ENCODE results near the gene TEKT1. TPM values are rescaled to one million over a fixed set of nuclear protein-coding genes. Genes with fewer than 3 reads are reported as not detected.
"Not testable (repeated sequence)": the region's sequence is repeated elsewhere in the genome, so short reads cannot be mapped to it uniquely, and the experiment has no call there.

TEKT1 gene
- total and polyA plus RNA-seq, 4 donors: not detected

DNA sequence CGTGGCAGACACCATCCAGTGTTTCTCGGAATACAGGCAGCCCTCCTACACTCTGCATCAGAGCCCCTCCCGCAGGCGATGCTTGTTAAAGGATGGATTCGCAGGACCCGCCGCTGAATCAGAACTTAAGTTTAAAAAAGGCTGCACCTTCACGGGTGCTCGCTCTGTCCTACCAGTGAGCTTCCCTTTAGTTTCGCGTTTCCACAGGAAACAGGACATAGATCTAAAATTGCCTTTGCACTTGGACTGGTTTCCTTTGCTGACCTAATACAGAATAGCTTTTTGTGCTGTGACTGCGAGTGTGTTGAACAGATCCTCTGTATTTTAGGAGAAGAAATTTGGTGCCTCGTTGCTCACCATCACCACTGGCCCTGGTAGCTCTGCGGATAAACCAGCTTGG lies 10.2 kb upstream of the TEKT1 start:
- WGBS, 2 donors: 33 to 34% methylated on average over 7 to 9 of the region's 14 CpGs
- not testable (repeated sequence) for H3K4me1 ChIP-seq (ENCODE audit: control insufficient read depth in 1 of 2, insufficient read depth in 2 of 2, low read length in 2 of 2); H3K36me3 ChIP-seq (ENCODE audit: control insufficient read depth in 1 of 2, insufficient read depth in 2 of 2, low read length in 1 of 2); H3K27ac ChIP-seq (ENCODE audit: low read depth in 1 of 2, low read length in 2 of 2); H3K9me3 ChIP-seq (ENCODE audit: control insufficient read depth, low read length); ATAC-seq (ENCODE audit: low FRiP score); H3K4me3 ChIP-seq (ENCODE audit: low read length in 2 of 2); DNase-seq; H3K27me3 ChIP-seq (ENCODE audit: control insufficient read depth in 1 of 2, insufficient read depth in 2 of 2, low read length in 1 of 2)
- intact Hi-C loops (cut with DNase I): loop anchor here (10.0 kb wide), 1 partner anchor 177 kb away; no protein-coding TSS in a partner anchor

DNA sequence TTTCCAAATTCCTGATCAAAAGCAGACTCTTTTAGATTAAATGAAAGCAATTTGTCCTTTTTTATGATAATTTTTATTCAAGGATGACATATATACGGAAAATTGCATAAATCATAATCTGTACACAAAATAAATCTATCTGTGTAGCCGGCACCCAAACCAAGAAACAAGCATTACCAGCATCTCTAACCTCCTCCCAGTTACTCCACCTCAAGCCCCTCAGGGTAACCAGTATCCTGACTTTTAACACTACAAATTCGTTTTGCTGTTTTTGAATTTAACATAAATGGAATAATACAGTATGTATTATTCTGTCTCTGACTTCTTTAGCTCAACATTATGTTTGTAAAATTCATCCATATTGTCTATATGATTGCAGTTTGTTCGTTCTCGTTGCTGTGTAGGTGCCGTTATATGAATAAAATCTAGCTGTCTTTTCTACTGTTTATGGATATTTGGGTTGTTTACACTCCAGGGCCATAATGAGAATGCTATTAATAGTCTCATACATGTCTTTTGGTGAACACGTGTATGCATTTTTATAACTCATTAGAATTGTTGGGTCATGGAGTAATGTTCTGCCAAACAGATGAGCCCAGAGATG lies 1.0 kb downstream of the TEKT1 start:
- DNase-seq (no peak), ATAC-seq (ENCODE audit: low FRiP score) (no peak)
- intact Hi-C loops (cut with DNase I): no loop called here
- H3K36me3 ChIP-seq (ENCODE audit: control insufficient read depth in 1 of 2, insufficient read depth in 2 of 2, low read length in 1 of 2): no peaks in the 10 kb centered on the region
- H3K4me1 ChIP-seq (ENCODE audit: control insufficient read depth in 1 of 2, insufficient read depth in 2 of 2, low read length in 2 of 2): no peaks in the 10 kb centered on the region
- H3K27ac ChIP-seq (ENCODE audit: low read depth in 1 of 2, low read length in 2 of 2): no peak overlapping the region
- H3K4me3 ChIP-seq (ENCODE audit: low read length in 2 of 2): no peak overlapping the region
- H3K9me3 ChIP-seq (ENCODE audit: control insufficient read depth, low read length): no peaks in the 10 kb centered on the region
- peaks cover 0 to 4% of the 10 kb centered on the region in 2 donors for H3K27me3 ChIP-seq (ENCODE audit: control insufficient read depth in 1 of 2, insufficient read depth in 2 of 2, low read length in 1 of 2)
- 63 to 65% methylated on average over 7 of the region's 7 CpGs for WGBS, 2 donors

DNA sequence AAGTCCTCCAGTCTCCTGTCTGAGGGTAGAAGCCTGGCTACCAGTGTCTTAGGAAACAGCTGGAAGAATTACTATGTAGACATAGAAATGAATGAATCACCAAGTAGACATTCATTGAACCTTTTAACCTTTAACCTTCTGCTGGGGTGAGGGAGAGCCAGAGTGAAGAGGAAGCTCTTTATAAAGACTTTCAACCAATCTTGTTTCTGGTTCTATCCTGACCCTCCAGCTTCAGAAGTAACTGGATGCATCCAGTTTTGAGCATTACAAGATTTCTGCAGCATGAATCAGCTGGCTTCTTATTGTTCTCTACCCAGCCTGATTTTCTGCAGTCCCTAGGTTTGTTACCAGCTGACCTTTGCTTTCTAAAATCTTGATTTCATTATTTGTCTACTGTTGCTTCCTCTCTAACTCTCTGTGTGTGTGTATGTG lies 8.5 kb downstream of the TEKT1 start:
- no peak overlapping the region for H3K4me3 ChIP-seq (ENCODE audit: low read length in 2 of 2)
- H3K27me3 ChIP-seq (ENCODE audit: control insufficient read depth in 1 of 2, insufficient read depth in 2 of 2, low read length in 1 of 2): peaks cover 0 to 2% of the 10 kb centered on the region in 2 donors
- DNase-seq (no peak), ATAC-seq (ENCODE audit: low FRiP score) (no peak)
- intact Hi-C loops (cut with DNase I): no loop called here
- no peak overlapping the region for H3K27ac ChIP-seq (ENCODE audit: low read depth in 1 of 2, low read length in 2 of 2)
- H3K4me1 ChIP-seq (ENCODE audit: control insufficient read depth in 1 of 2, insufficient read depth in 2 of 2, low read length in 2 of 2): no peaks in the 10 kb centered on the region
- H3K9me3 ChIP-seq (ENCODE audit: control insufficient read depth, low read length): no peaks in the 10 kb centered on the region
- no peaks in the 10 kb centered on the region for H3K36me3 ChIP-seq (ENCODE audit: control insufficient read depth in 1 of 2, insufficient read depth in 2 of 2, low read length in 1 of 2)

DNA sequence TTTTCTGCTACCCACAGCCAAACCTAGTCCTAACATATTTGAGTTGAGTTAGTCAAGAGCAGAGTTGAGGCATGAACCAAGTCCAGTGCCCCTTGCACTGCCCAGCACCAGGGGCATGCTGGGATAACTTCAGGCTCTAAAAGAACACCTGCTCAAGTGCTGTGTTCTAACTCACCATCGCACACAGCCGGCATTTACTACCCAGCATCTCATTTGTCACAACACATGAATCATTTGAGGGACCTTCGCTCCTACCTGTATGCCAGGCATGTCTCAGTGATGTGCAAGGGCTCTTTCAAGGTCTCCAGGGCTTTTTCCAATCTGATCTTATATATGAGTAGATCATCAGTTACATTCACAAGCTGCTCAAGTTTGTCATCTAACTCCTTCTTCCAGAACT lies 12.6 kb downstream of the TEKT1 start:
- Histone ChIP-seq H3K4me1 (ENCODE audit: control insufficient read depth in 1 of 2, insufficient read depth in 2 of 2, low read length in 2 of 2) (no peaks in the 10 kb centered on the region), H3K27me3 (ENCODE audit: control insufficient read depth in 1 of 2, insufficient read depth in 2 of 2, low read length in 1 of 2) (no peaks in the 10 kb centered on the region), H3K27ac (ENCODE audit: low read depth in 1 of 2, low read length in 2 of 2) (no peak overlapping the region), H3K4me3 (ENCODE audit: low read length in 2 of 2) (no peak overlapping the region), H3K9me3 (ENCODE audit: control insufficient read depth, low read length) (no peaks in the 10 kb centered on the region), H3K36me3 (ENCODE audit: control insufficient read depth in 1 of 2, insufficient read depth in 2 of 2, low read length in 1 of 2) (no peaks in the 10 kb centered on the region)
- 86 to 90% methylated on average over 3 of the region's 3 CpGs for WGBS, 2 donors
- DNase-seq (no peak), ATAC-seq (ENCODE audit: low FRiP score) (no peak)
- intact Hi-C loops (cut with DNase I): no loop called here

DNA sequence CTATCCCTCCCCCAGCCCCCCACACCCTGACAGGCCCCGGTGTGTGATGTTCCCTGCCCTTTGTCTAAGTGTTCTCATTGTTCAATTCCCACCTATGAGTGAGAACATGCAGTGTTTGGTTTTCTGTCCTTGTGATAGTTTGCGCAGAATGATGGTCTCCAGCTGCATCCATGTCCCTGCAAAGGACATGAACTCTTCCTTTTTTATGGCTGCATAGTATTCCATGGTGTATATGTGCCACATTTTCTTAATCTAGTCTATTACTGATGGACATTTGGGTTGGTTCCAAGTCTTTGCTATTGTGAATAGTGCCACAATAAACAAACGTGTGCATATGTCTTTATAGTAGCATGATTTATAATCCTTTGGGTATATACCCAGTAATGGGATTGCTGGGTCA lies 15.2 kb downstream of the TEKT1 start:
- H3K4me1 ChIP-seq (ENCODE audit: control insufficient read depth in 1 of 2, insufficient read depth in 2 of 2, low read length in 2 of 2); H3K36me3 ChIP-seq (ENCODE audit: control insufficient read depth in 1 of 2, insufficient read depth in 2 of 2, low read length in 1 of 2); DNase-seq; H3K27me3 ChIP-seq (ENCODE audit: control insufficient read depth in 1 of 2, insufficient read depth in 2 of 2, low read length in 1 of 2); H3K9me3 ChIP-seq (ENCODE audit: control insufficient read depth, low read length); H3K27ac ChIP-seq (ENCODE audit: low read depth in 1 of 2, low read length in 2 of 2); ATAC-seq (ENCODE audit: low FRiP score); H3K4me3 ChIP-seq (ENCODE audit: low read length in 2 of 2); intact Hi-C loops (cut with DNase I): not testable (repeated sequence)
- 85% methylated on average over 3 of the region's 3 CpGs for WGBS, 2 donors

DNA sequence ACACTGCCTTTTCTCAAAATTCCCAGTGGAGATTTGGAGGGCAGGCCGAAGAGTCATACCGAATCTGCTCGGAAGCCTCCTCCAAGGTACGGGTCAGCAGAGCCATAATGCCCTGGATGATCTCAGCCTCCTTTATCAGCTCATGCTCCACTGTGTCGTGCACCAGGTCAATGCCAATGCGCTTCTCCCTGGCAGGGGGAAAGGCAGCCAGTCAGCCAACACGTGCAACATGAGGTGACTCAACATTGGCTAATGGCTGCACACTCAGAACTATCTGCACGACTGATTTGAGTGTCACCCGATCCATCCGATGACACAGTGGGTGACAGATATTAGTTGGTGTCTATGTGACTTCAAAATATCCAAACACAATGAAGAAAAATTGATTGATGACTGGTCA lies 15.8 kb downstream of the TEKT1 start:
- DNase-seq (no peak), ATAC-seq (ENCODE audit: low FRiP score) (no peak)
- H3K36me3 ChIP-seq (ENCODE audit: control insufficient read depth in 1 of 2, insufficient read depth in 2 of 2, low read length in 1 of 2): no peaks in the 10 kb centered on the region
- H3K4me3 ChIP-seq (ENCODE audit: low read length in 2 of 2): no peak overlapping the region
- WGBS, 2 donors: 84 to 85% methylated on average over 10 of the region's 10 CpGs
- H3K9me3 ChIP-seq (ENCODE audit: control insufficient read depth, low read length): no peaks in the 10 kb centered on the region
- no peaks in the 10 kb centered on the region for H3K4me1 ChIP-seq (ENCODE audit: control insufficient read depth in 1 of 2, insufficient read depth in 2 of 2, low read length in 2 of 2)
- no peak overlapping the region for H3K27ac ChIP-seq (ENCODE audit: low read depth in 1 of 2, low read length in 2 of 2)
- H3K27me3 ChIP-seq (ENCODE audit: control insufficient read depth in 1 of 2, insufficient read depth in 2 of 2, low read length in 1 of 2): no peaks in the 10 kb centered on the region
- intact Hi-C loops (cut with DNase I): no loop called here

DNA sequence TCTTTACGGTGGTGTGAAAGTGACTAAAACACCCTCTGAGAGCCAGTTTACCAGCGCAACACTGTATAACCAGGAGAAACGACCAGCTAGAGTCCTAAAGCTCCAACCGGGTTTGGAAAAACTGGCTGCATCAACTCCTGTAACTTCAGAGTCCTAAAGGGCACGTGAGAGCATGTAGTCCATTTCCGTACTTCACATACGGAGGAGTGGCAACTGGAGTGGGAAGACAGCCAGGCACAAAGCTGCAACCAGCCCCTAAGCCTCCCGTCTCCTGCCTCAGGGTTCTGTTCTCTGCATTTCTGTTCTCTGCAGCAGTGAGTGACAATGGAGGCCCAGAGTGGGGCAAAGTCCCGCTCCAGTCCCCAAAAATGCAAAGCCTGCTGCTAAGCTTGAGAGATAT lies 19.2 kb downstream of the TEKT1 start:
- Histone ChIP-seq H3K27ac (ENCODE audit: low read depth in 1 of 2, low read length in 2 of 2) (no peak overlapping the region), H3K36me3 (ENCODE audit: control insufficient read depth in 1 of 2, insufficient read depth in 2 of 2, low read length in 1 of 2) (no peaks in the 10 kb centered on the region), H3K27me3 (ENCODE audit: control insufficient read depth in 1 of 2, insufficient read depth in 2 of 2, low read length in 1 of 2) (no peaks in the 10 kb centered on the region), H3K4me3 (ENCODE audit: low read length in 2 of 2) (no peak overlapping the region), H3K9me3 (ENCODE audit: control insufficient read depth, low read length) (peaks cover 1% of the 10 kb centered on the region), H3K4me1 (ENCODE audit: control insufficient read depth in 1 of 2, insufficient read depth in 2 of 2, low read length in 2 of 2) (no peaks in the 10 kb centered on the region)
- intact Hi-C loops (cut with DNase I): no loop called here
- WGBS, 2 donors: 67 to 69% methylated on average over 9 of the region's 9 CpGs
- DNase-seq (no peak), ATAC-seq (ENCODE audit: low FRiP score) (no peak)

DNA sequence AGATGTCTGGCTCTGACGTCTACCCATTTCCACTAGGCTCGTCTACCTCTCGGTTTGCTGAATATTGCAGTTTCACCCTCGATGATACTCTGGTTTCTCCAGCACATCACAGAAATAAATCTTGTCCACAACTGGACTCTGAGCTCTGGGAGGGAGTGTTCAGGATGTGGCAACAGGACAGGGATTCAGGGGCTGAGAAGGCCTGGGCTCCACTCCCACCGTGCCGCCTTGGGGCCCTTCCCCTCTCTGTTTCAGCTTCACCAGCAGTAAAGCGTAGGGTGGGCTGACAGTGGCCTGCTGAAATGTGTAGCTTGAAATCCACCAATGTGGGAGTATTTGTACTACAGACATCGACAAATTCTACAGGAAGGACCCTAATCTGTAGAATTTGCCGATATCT lies 20.0 kb downstream of the TEKT1 start:
- WGBS, 2 donors: 84 to 85% methylated on average over 9 of the region's 9 CpGs
- Histone ChIP-seq H3K27me3 (ENCODE audit: control insufficient read depth in 1 of 2, insufficient read depth in 2 of 2, low read length in 1 of 2) (no peaks in the 10 kb centered on the region), H3K36me3 (ENCODE audit: control insufficient read depth in 1 of 2, insufficient read depth in 2 of 2, low read length in 1 of 2) (no peaks in the 10 kb centered on the region), H3K9me3 (ENCODE audit: control insufficient read depth, low read length) (peaks cover 1% of the 10 kb centered on the region), H3K4me1 (ENCODE audit: control insufficient read depth in 1 of 2, insufficient read depth in 2 of 2, low read length in 2 of 2) (no peaks in the 10 kb centered on the region), H3K4me3 (ENCODE audit: low read length in 2 of 2) (no peak overlapping the region), H3K27ac (ENCODE audit: low read depth in 1 of 2, low read length in 2 of 2) (no peak overlapping the region)
- intact Hi-C loops (cut with DNase I): no loop called here
- DNase-seq (no peak), ATAC-seq (ENCODE audit: low FRiP score) (no peak)

DNA sequence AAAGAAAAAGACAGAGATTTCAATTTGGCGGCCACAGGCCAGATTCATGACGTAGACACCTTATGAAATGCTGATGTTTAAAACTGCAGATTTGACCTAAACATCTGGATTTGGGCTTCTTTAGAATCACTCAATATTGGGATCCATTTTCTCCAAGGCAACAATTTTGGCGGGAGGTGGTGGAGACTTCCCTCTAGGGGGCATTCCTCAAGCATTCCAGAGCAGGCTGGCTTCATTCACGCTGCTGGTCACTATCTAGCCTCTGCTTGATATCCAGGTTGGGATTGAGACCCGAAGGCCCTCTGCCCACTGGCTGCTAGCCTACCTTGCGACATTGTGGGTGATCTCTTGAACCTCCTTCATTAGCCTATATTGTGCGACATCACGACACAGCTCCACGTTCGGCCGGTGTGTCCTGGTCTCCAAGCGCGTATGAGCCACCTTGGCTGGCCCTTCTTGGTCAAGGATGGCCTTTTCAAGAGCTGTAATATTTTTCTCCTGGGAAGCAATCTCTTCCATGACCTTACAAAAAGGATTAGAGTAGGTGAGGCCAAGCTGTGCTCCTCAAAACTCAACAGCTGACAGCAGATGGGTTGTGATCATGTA lies 31.0 kb downstream of the TEKT1 start:
- H3K27ac ChIP-seq (ENCODE audit: low read depth in 1 of 2, low read length in 2 of 2): no peak overlapping the region
- ATAC-seq (ENCODE audit: low FRiP score) (no peak), DNase-seq (no peak)
- H3K36me3 ChIP-seq (ENCODE audit: control insufficient read depth in 1 of 2, insufficient read depth in 2 of 2, low read length in 1 of 2): no peaks in the 10 kb centered on the region
- 75 to 82% methylated on average over 13 of the region's 13 CpGs for WGBS, 2 donors
- no peaks in the 10 kb centered on the region for H3K27me3 ChIP-seq (ENCODE audit: control insufficient read depth in 1 of 2, insufficient read depth in 2 of 2, low read length in 1 of 2)
- no peak overlapping the region for H3K4me3 ChIP-seq (ENCODE audit: low read length in 2 of 2)
- no peaks in the 10 kb centered on the region for H3K4me1 ChIP-seq (ENCODE audit: control insufficient read depth in 1 of 2, insufficient read depth in 2 of 2, low read length in 2 of 2)
- intact Hi-C loops (cut with DNase I): no loop called here
- no peaks in the 10 kb centered on the region for H3K9me3 ChIP-seq (ENCODE audit: control insufficient read depth, low read length)
